Measurements from ENCODE around the gene ERG28. TPM values are rescaled to one million over a fixed set of nuclear protein-coding genes. Genes with fewer than 3 reads are reported as not detected.
"Not testable (repeated sequence)": the region's sequence is repeated elsewhere in the genome, so short reads cannot be mapped to it uniquely, and the experiment has no call there.

Gene ERG28
- 10 to 100 TPM; 14.9 to 16.8 (median 15.9) TPM for total RNA-seq

- Mint-ChIP-seq H3K36me3 (ENCODE audit: insufficient read depth) (peaks cover 4% of the 10 kb centered on the region), H3K4me1 (ENCODE audit: low read depth) (peaks cover 17% of the 10 kb centered on the region), H3K4me3 (peak within 1 kb of the TSS; percentile 91), H3K27me3 (ENCODE audit: low read depth) (no peaks in the 10 kb centered on the region), H3K9me3 (no peaks in the 10 kb centered on the region)
- ATAC-seq, result peak; percentile 96 to 99
- DNase-seq, result peak; percentile 94
Observed at GRCh38 chr14:75660630-75661498, at the start of gene ERG28, which contains the start of gene TTLL5. Gene ERG28, minus strand, starts transcription at chr14:75660876. Its CDS starts 3,374 bp downstream, at chr14:75657502. Gene TTLL5, plus strand, starts transcription at chr14:75661246. Its CDS starts 1,904 bp downstream, at chr14:75663150.

GRCh38 chr14:75709207-75709812, 48.6 kb upstream of the ERG28 start:
- Mint-ChIP-seq H3K36me3 (ENCODE audit: insufficient read depth) (peaks cover 16% of the 10 kb centered on the region), H3K9me3 (no peaks in the 10 kb centered on the region), H3K4me3 (no peak overlapping the region), H3K27me3 (ENCODE audit: low read depth) (no peaks in the 10 kb centered on the region), H3K4me1 (ENCODE audit: low read depth) (no peaks in the 10 kb centered on the region)
- peak; percentile 53 to 62 for ATAC-seq
- DNase-seq, result peak; percentile 53

- H3K4me3 Mint-ChIP-seq, result no peak overlapping the region
- no peaks in the 10 kb centered on the region for H3K27me3 Mint-ChIP-seq (ENCODE audit: low read depth)
- no peaks in the 10 kb centered on the region for H3K9me3 Mint-ChIP-seq
- DNase-seq, result no peak
- H3K36me3 Mint-ChIP-seq (ENCODE audit: insufficient read depth), result peaks cover 31% of the 10 kb centered on the region
- ATAC-seq, result no peak
- no peaks in the 10 kb centered on the region for H3K4me1 Mint-ChIP-seq (ENCODE audit: low read depth)
Observed at GRCh38 chr14:75705014-75705413, 44.3 kb upstream of the ERG28 start.

GRCh38 chr14:75703467-75703866, 42.8 kb upstream of the ERG28 start:
- ATAC-seq (no peak), DNase-seq (no peak)
- no peaks in the 10 kb centered on the region for H3K4me1 Mint-ChIP-seq (ENCODE audit: low read depth)
- H3K4me3 Mint-ChIP-seq, result no peak overlapping the region
- H3K36me3 Mint-ChIP-seq (ENCODE audit: insufficient read depth), result peaks cover 40% of the 10 kb centered on the region
- H3K27me3 Mint-ChIP-seq (ENCODE audit: low read depth), result no peaks in the 10 kb centered on the region
- no peaks in the 10 kb centered on the region for H3K9me3 Mint-ChIP-seq

DNA sequence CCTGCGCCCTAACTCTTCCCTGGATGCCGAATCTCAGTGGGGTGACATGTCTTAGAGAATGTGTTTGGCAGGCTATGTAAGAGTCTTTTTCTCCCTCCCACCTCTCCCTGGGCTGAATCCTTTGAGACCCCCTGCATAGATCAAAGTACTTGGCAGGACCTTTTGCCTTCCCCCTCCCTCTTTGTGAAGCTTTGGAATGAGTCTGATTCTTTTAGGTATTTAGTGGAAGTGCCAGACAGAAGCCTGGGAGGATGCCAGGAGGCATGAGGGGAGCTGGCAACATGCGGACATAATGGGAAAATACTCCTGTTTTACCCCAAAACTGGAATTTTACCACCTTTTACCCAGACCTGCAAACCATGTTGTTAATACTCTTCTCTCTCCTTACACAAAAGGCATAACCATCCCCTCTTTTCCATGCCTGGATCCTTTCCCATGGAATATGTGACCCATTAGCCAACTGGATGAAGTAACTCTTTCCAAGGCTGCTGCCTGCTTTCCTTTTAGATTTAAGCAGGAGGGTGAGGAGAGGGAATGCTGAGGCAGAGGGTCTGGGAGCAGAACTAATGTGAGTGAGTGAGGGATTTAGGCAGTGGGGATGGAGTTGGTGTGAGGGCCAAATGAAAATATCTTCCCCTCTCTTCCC, 42.1 kb upstream of the ERG28 start:
- no peaks in the 10 kb centered on the region for H3K27me3 Mint-ChIP-seq (ENCODE audit: low read depth)
- H3K9me3 Mint-ChIP-seq, result no peaks in the 10 kb centered on the region
- H3K4me1 Mint-ChIP-seq (ENCODE audit: low read depth), result no peaks in the 10 kb centered on the region
- no peak for DNase-seq
- H3K4me3 Mint-ChIP-seq, result no peak overlapping the region
- no peak for ATAC-seq
- peaks cover 45% of the 10 kb centered on the region for H3K36me3 Mint-ChIP-seq (ENCODE audit: insufficient read depth)

DNA sequence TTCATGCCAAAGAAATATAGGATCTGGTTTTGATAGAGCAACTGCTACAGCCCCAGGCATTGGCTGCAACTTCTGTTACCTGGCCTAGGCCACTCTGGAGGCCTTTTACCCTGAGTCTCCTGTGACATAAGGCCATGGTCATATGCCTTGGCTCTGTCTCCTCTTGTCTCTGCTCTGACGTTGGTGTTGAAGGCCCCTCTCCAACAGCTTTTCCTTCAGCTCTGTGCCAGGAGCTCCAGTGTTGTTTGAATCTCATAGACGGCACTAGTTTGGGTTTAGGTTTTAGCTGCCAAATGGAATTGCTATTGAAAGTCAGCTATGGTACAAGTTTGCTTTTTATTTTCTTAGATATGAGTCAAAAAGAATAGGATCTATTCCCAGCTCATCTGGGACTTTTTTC, 41.4 kb upstream of the ERG28 start:
- H3K9me3 Mint-ChIP-seq, result no peaks in the 10 kb centered on the region
- H3K36me3 Mint-ChIP-seq (ENCODE audit: insufficient read depth), result peaks cover 48% of the 10 kb centered on the region
- ATAC-seq (no peak), DNase-seq (no peak)
- no peak overlapping the region for H3K4me3 Mint-ChIP-seq
- no peaks in the 10 kb centered on the region for H3K4me1 Mint-ChIP-seq (ENCODE audit: low read depth)
- no peaks in the 10 kb centered on the region for H3K27me3 Mint-ChIP-seq (ENCODE audit: low read depth)

- no peak for ATAC-seq
- Mint-ChIP-seq H3K9me3 (peaks cover 3% of the 10 kb centered on the region), H3K4me3 (no peak overlapping the region)
Observed at GRCh38 chr14:75700295-75700694, 39.6 kb upstream of the ERG28 start.

DNA sequence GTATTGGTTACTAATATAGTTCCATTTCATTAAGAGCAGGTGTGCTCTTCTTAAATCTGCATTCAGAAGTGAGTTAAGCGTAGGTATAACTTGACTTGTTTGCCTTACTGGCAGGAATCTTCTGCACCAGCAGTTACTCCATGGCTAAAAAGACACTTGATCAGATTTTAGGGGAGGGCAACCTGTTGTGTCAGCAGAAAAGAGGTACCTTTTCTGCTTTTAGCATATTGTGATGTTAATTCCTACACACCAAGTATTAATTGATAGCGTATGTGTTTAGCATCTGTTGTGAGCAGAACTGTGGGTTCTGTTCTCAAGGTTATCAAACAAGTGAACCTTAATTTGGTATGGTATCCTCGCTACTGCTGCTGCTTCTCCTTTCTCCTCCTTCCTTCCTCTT, 38.7 kb upstream of the ERG28 start:
- DNase-seq, result no peak
- Mint-ChIP-seq H3K4me1 (ENCODE audit: low read depth) (no peaks in the 10 kb centered on the region), H3K27me3 (ENCODE audit: low read depth) (no peaks in the 10 kb centered on the region), H3K36me3 (ENCODE audit: insufficient read depth) (peaks cover 48% of the 10 kb centered on the region), H3K4me3 (no peak overlapping the region), H3K9me3 (peaks cover 9% of the 10 kb centered on the region)
- no peak for ATAC-seq

More at GRCh38 chr14:75700295-75700694, 39.6 kb upstream of the ERG28 start:
- H3K27me3 Mint-ChIP-seq (ENCODE audit: low read depth), result no peaks in the 10 kb centered on the region
- no peak for DNase-seq
- peaks cover 51% of the 10 kb centered on the region for H3K36me3 Mint-ChIP-seq (ENCODE audit: insufficient read depth)
- H3K4me1 Mint-ChIP-seq (ENCODE audit: low read depth), result no peaks in the 10 kb centered on the region

DNA sequence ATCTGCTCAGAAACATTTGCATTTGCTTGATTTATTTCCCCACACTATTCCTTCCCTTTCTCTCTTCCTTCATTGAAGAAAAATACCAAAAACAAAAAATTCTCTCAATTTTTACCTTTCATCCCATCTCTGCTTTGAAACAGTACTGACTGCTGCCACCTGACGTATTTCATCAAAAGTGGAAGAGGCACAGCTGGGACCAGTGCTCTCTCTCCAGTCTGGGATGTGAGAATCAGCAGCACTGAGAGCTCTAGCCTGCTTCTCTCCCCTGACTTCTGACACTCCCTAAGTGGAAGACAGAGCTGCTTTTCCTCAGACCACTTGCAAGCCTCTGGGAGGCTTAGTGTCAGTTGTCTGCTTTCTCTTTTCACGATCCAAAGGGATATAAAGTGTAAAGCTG, 37.2 kb upstream of the ERG28 start:
- Mint-ChIP-seq H3K9me3 (peaks cover 9% of the 10 kb centered on the region), H3K36me3 (ENCODE audit: insufficient read depth) (peaks cover 59% of the 10 kb centered on the region), H3K4me3 (no peak overlapping the region)

DNA sequence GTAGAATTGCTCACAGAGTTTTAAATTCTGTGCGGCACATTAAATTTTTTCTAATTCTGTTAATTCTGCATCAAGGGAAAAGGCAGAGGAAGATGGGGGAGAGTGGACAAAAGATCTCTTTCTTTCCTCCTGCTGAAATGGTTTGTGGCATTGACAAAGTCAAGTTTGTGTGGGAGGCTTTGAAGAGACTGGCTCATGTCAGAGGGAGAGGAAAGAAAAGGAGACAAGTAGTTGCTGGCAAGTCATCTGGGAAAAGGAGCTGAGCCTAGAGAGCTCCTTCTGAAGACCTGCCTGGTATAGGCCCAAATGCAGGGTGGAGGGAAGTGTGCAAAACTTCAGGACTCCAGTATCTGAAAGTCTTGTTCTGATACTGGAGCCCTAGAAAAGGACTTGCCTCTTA, 36.7 kb upstream of the ERG28 start:
- no peak overlapping the region for H3K4me3 Mint-ChIP-seq
- ATAC-seq (no peak), DNase-seq (no peak)
- H3K36me3 Mint-ChIP-seq (ENCODE audit: insufficient read depth), result peaks cover 61% of the 10 kb centered on the region
- peaks cover 14% of the 10 kb centered on the region for H3K9me3 Mint-ChIP-seq
- H3K4me1 Mint-ChIP-seq (ENCODE audit: low read depth), result no peaks in the 10 kb centered on the region
- H3K27me3 Mint-ChIP-seq (ENCODE audit: low read depth), result no peaks in the 10 kb centered on the region

More for the DNA sequence above, 37.2 kb upstream of the ERG28 start:
- Mint-ChIP-seq H3K4me1 (ENCODE audit: low read depth) (no peaks in the 10 kb centered on the region), H3K27me3 (ENCODE audit: low read depth) (no peaks in the 10 kb centered on the region)
- ATAC-seq, result no peak
- no peak for DNase-seq

GRCh38 chr14:75695025-75695424, 34.3 kb upstream of the ERG28 start:
- H3K27me3 Mint-ChIP-seq (ENCODE audit: low read depth); ATAC-seq; H3K4me3 Mint-ChIP-seq; DNase-seq; H3K4me1 Mint-ChIP-seq (ENCODE audit: low read depth): not testable (repeated sequence)
- Mint-ChIP-seq H3K36me3 (ENCODE audit: insufficient read depth) (peaks cover 63% of the 10 kb centered on the region), H3K9me3 (peaks cover 14% of the 10 kb centered on the region)

DNA sequence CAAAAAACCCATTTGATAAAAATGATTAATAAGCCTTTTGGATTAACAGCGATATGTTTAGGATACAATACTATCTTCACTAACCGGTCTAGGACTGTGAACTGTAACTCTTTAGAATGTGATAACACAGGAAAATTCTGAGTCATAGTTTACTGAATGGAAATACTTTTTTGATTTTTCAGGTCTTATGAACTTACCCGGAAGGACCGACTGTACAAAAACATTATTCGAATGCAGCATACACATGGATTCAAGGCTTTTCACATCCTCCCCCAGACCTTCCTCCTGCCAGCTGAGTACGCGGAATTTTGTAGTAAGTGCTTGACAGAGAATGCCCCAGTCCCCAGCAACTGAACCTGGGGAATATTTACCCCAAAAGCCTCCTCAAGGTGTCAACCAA, 29.3 kb upstream of the ERG28 start:
- Mint-ChIP-seq H3K36me3 (ENCODE audit: insufficient read depth) (peaks cover 47% of the 10 kb centered on the region), H3K4me3 (no peak overlapping the region)

DNA sequence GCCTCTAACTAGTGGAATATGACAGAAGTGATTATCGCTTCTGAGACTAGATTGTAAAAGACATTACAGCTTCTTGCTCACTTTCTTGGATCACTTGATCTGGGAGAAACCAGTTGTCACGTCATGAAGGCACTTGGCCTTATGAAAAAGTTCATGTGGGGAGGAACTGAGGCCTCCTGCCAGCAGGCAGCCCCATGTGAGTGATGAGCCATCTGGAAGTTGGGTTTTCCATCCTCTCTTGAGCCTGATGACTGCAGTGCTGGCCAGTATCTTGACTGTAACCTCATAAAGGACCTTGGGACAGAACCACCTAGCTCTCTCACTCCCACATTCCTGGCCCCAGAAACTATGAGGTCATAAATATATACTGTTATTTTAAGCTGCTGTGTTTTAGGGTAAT, 28.3 kb upstream of the ERG28 start:
- Mint-ChIP-seq H3K4me1 (ENCODE audit: low read depth) (peaks cover 6% of the 10 kb centered on the region), H3K36me3 (ENCODE audit: insufficient read depth) (peaks cover 48% of the 10 kb centered on the region), H3K9me3 (peaks cover 5% of the 10 kb centered on the region), H3K4me3 (no peak overlapping the region), H3K27me3 (ENCODE audit: low read depth) (no peaks in the 10 kb centered on the region)
- no peak for DNase-seq
- ATAC-seq, result no peak

More for the DNA sequence above, 29.3 kb upstream of the ERG28 start:
- ATAC-seq (no peak), DNase-seq (no peak)
- H3K27me3 Mint-ChIP-seq (ENCODE audit: low read depth), result no peaks in the 10 kb centered on the region
- peaks cover 6% of the 10 kb centered on the region for H3K4me1 Mint-ChIP-seq (ENCODE audit: low read depth)
- peaks cover 10% of the 10 kb centered on the region for H3K9me3 Mint-ChIP-seq

DNA sequence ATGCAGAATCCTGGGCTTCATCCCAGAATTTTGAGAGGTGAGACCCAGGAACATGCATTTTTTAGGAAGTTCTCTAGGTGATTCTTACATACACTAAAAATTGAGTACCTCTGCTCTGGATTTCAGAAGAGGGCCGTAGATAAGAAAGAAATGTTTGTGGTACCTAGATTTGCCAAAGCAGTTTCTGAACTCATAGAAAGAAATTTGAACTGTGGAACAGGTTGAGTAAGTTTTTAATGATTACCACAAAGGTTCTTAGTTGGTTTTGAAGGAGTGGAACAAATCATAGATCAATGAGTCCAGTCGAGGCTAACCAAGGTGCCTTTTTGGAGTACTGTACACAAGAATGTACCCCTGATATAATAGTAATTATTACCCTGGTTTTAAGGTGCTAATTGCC, 25.2 kb upstream of the ERG28 start:
- DNase-seq, result no peak
- H3K27me3 Mint-ChIP-seq (ENCODE audit: low read depth), result no peaks in the 10 kb centered on the region
- H3K4me3 Mint-ChIP-seq, result no peak overlapping the region
- H3K9me3 Mint-ChIP-seq, result no peaks in the 10 kb centered on the region
- H3K36me3 Mint-ChIP-seq (ENCODE audit: insufficient read depth), result peaks cover 39% of the 10 kb centered on the region
- H3K4me1 Mint-ChIP-seq (ENCODE audit: low read depth), result peaks cover 6% of the 10 kb centered on the region
- no peak for ATAC-seq
